HS-27A (cell line): Measurements from ENCODE around the gene NBAS.
A peak's percentile ranks its signal among the peaks of the same experiment; 100 is the strongest.
"Not testable (repeated sequence)": the region's sequence is repeated elsewhere in the genome, so short reads cannot be mapped to it uniquely, and the experiment has no call there.

ENCODE experiments used
- DNase-seq: peaks from one replicate; pipeline ENCODE4 v3.0.0-alpha.2; 2012; ENCODE audit warnings: low read depth, missing footprints

The NBAS gene

GRCh38 chr2:15260196-15260595 is 300.9 kb downstream of the NBAS start:
- DNase-seq = no peak

DNA sequence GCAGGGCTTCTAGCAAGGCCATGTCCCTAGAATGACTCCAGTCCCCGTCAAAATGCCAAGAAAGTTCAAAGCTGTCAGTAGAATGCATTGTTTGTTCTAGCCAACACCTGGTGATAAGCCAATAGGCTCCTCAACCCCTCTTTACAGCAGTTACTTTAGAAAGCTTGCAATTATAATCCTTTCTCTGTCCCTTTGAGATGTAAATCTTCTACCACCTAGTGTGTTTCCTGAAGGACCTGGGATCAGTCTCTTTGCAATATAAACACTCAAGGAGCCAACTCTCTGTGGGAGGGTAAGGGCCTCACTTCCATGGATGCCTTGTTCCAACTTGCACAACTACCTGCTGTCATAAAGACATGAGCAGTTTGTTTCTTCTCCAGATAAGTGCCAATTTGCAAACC is 301.8 kb downstream of the NBAS start:
- no peak for DNase-seq

DNA sequence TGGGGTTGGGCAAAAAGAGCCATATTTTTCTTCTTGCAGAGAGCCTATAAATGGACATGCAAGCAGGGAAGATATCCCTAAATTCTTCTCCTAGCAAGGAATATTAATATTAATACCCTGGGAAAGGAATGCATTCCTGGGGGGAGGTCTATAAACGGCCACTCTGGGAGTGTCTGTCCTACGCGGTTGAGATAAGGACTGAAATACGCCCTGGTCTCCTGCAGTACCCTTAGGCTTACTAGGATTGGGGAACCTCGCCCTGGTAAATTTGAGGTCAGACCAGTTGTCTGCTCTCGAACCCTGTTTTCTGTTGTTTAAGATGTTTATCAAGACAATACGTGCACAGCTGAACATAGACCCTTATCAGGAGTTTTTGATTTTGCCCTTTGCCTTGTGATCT is 302.7 kb downstream of the NBAS start:
- DNase-seq = not testable (repeated sequence)

DNA sequence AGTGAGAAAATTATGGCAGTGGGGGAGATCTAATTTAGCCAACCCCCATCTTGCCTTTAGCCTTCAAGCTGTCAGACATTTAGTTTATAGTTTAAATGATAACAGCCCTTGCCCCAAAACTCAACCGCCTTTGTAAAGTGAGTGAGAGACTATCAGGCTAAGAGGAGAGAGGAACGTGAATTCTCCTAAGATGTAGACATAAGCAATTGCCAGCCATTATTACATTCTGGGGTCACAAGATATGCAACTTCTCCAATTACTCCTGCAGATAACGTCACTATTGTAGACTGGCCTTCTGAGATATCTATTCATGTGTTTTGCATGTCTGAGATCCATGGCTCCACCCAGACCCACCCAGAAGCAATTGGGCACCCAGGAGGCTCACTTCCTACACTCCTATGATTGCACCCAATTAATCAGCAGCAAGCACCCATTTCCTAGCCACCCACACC is 307.3 kb downstream of the NBAS start:
- DNase-seq = no peak

DNA sequence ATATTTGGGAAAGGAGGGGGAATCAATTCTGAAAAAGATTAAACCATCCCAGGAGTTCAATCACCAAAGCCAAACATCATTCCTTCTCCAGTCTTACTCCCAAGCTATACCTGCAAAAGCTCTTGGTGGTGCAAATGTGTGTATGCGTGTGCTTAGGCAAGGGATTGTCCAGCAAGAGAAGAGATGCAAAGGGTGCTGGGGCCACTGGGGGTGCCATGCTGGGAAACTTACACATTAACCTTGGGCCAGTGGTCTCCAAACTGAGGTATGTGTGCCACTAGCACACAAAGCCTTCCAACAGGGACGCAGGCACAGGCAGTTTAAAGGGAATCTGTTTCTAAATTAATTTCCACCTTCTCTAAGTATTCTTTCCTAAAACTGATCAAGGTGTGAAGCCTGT is 307.9 kb downstream of the NBAS start:
- no peak for DNase-seq

DNA sequence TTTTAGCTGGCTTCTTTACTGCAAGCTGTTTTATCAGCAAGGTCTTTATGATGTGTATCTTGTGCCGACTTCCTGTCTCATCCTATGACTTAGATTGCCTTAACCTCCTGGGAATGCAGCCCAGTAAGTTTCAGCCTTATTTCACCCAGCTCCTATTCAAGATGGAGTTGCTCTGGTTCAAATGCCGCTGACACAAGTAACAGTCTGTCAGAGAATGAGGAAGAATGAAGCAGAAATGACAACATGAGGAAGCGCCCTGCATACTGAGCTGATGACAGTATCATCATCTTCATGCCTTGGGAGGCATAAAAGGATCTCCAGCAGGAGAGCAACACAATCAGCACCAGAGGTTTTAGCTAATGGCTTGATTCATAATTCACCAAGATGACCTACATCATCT is 309.4 kb downstream of the NBAS start:
- DNase-seq = no peak

- DNase-seq = not testable (repeated sequence)
Observed at GRCh38 chr2:15250946-15251345, 310.2 kb downstream of the NBAS start.

GRCh38 chr2:15246870-15247269 is 314.3 kb downstream of the NBAS start:
- DNase-seq = no peak

DNA sequence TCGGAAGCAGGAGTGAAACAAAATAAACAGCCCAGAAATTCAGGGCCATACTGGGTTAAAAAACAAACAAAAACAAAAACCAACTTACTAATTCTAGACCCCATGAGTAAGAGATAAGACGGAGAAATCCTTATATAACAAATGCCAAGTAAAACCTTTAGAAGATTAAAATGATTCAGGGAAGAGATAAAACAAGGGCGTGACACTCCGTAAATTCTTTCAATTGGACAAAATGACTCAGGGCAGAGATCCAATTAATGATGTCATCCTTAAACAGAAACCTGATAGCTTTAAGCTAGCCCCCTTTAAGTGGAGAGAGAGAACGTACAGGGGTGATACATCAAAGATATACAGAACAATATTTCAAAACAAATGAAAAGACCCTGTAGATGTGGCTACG is 317.4 kb downstream of the NBAS start:
- DNase-seq = peak; percentile 77

DNA sequence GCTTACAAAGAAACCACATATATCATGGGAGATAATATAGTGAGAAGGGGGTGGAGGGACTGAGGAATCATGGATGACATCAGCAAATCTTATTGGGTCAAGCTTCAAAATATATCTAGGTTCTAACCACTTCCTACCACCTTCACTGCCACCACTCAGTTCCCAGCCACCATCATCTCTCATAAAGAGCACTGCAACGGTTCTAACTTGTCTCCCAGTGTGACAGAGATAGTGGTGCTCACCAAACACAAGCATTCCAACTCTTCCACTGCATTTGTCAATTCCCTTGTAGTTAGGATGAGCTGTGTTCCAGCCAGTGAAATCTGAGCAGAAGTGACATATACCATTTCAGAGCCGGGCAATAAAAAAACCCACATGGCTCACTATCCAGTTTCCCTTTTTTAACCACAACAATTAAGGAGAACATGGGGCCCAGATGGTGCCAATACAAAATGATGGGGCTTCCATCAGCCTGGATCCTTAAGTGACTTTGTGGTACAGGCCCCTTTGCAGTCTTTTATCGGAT is 318.1 kb downstream of the NBAS start:
- no peak for DNase-seq

- DNase-seq = no peak
Observed at GRCh38 chr2:15241929-15242328, 319.2 kb downstream of the NBAS start.

DNA sequence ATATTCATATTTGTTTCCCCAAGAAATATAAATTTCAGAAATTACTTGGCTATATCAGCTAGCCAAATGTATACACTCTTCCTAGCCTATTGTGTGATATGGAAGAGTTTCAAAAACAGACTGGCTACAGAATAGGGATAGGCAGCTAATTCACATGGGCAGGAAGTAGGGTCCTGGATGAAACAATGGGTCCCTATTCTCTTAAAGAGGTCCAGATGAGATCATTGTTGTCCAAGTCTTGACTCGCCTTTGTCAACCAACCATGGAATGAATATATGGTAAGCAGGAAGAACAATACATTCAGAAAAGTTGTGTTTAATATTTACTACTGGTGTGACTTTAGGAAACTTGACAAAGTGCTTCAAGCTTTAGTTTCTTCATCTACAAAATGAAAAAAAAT is 319.9 kb downstream of the NBAS start:
- no peak for DNase-seq

DNA sequence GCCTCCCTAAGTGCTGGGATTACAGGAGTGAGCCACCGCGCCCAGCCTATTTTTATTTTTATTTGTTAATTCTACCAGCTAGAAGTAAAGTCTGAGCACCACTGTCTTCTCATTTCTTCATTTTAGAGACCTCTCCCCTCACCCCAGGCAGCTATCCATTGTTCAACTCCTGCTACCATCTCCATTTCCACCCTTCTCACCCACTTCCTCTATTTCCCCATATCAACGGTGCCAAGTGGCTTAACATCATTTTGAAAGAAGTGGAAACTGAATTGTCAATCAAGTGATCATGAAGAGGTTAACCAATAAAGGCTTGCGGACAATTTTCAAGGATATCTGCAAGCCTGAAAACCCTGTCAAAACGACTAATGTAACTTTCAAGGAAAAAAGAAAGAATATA is 323.1 kb downstream of the NBAS start:
- no peak for DNase-seq

DNA sequence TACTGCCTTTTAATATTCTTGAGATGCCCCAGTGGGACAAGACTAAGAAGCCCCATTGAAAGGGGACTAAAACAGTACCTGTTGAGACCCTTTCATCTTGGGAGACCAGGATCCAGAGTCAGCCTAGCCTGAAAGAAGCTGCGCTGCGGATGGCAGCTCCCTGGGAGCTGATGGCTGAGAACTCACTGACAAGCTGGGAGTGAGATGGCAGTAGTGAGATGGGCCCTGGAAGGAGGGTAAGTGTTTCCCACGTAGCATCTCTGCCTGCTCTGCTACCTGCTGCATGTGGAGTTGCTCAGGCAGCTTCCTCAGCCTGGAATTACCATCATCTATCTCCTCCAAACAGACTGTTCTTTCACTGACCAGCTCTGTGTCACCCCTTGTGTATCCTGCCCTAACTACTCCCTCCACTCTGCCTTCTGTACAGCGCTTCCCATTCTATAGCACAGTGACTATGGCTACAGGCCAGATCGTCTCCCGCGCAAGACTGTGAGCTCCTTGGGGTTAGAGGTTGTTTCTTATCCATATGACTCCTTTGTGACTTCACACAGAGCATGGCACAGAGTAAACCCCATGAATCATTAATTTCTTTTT is 330.4 kb downstream of the NBAS start:
- DNase-seq = no peak

DNA sequence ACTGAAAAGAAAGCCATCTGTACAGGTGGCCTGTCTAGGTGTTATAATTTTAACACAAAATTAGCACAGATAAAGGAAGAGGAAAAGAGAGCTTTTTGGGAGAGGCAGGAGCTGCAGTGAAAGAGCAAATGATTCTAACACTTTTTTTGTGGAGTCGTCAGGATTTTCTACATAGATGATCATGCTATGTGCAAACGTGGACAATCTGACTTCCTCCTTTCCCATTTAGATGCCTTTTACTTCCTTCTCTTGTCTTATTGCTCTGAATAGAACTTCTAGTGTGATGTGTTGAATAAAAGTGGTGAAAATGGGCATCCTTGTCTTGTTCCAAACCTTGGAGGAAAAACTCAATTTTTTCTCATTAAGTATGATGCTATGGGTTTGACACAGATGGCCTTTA is 334.5 kb downstream of the NBAS start:
- no peak for DNase-seq

DNA sequence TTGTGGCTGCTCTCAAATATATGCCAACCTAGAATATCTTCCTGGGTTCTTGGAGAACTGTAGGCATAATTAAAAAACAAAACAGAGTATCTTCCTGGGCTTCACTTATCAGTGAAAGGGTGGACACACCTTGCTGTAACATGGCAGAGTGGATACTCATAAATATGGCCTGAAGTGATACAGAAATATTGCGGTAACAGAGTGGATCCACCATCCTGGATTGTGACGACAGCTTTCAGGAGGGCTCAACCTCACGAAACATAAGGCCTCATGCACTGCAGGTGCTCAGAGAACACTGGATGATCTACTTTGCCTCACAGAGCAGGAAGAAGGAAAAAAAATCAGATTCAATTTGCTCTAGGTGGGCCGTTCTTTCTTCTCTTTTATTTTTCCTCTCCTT is 336.0 kb downstream of the NBAS start:
- DNase-seq = no peak

- no peak for DNase-seq
Observed at GRCh38 chr2:15224641-15225040, 336.5 kb downstream of the NBAS start.

- no peak for DNase-seq
Observed at GRCh38 chr2:15223887-15224286, 337.2 kb downstream of the NBAS start.

GRCh38 chr2:15222856-15223255 is 338.3 kb downstream of the NBAS start:
- no peak for DNase-seq

DNA sequence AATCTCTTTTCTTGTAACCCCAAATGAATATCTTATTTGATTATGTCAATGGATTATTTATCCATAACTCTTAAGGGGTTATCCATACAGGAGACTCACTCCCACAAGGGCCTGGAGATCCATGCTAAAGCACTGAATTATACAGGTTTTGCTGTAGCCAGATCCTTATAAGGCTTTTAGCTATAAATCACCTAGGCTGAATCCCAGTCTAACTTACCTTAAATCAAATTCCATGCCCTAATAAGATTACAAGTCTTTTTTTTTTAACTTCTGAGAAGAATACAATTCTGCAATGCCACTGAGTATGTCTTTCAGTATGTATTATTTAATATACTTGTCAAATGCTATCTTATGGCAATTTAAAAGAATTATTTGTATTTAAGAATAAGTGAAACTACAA is 340.5 kb downstream of the NBAS start:
- DNase-seq = no peak

DNA sequence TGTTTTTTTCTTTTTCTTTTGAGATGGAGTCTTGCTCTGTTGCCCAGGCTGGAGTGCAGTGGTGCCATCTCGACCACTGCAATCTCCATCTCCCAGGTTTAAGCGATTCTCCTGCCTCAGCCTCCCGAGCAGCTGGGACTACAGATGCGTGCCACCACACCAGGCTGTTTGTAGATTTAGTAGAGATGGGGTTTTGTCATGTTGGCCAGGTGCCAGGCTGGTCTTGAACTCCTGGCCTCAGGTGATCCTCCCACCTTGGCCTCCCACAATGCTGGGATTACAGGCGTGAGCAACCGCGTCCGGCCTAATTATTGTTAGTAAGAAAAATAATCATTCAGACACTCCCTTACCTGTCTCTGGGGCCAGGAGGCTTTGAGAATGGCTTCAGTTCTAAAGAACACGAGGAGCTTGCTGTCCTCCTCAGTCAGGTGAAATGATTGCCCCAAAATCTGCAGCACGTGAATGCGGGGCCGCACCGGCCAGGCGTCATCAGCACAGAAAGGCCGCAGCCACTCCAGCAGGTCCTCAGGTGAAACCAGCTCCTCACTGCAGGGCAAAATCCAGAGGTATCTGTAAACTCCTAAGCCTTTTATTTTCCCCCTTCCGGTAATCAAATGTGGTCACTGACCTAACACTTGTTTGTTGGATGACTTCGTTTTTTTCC is 342.6 kb downstream of the NBAS start:
- no peak for DNase-seq

- DNase-seq = no peak
Observed at GRCh38 chr2:15212249-15212648, 348.9 kb downstream of the NBAS start.

GRCh38 chr2:15210542-15210941 is 350.6 kb downstream of the NBAS start:
- DNase-seq = not testable (repeated sequence)

- no peak for DNase-seq
Observed at GRCh38 chr2:15206419-15206818, 354.7 kb downstream of the NBAS start.
